HepG2 (cell line): ENCODE measurements around the gene SLC17A9. TPM values are rescaled to one million over a fixed set of nuclear protein-coding genes. Genes with fewer than 3 reads are reported as not detected.

Experiments
- HNRNPH1 ChIP-seq: fragments of 200-400 bp; formaldehyde crosslinking; optimal IDR thresholded peaks from 2 replicates; pipeline ENCODE3; 2017; ENCODE audit warnings: mild to moderate bottlenecking, low read depth, low read length
- HNRNPLL ChIP-seq: fragments of 200-400 bp; formaldehyde crosslinking; IDR thresholded peaks from 2 replicates; pipeline ENCODE4 v1.6.1; 2017; ENCODE audit warnings: mild to moderate bottlenecking, low read depth, low read length; ENCODE audit not compliant: poor library complexity, severe bottlenecking
- MED8 ChIP-seq: sonication (generic); formaldehyde crosslinking; IDR thresholded peaks from 2 replicates; pipeline ENCODE4 v1.8.1; 2023; ENCODE audit warnings: mild to moderate bottlenecking, missing genetic modification reagents; ENCODE audit not compliant: insufficient replicate concordance
- MTA1 ChIP-seq: sonication (generic); formaldehyde crosslinking; IDR thresholded peaks from 2 replicates; pipeline ENCODE4 v1.4.0; 2020; ENCODE audit warnings: missing genetic modification reagents, mild to moderate bottlenecking, borderline replicate concordance
- POLR2G ChIP-seq: fragments of 200-400 bp; formaldehyde crosslinking; IDR thresholded peaks from 2 replicates; pipeline ENCODE4 v1.6.1; 2018; ENCODE audit warnings: mild to moderate bottlenecking, low read depth, low read length, moderate library complexity
- RORA ChIP-seq: sonication (generic); formaldehyde crosslinking; IDR thresholded peaks from 2 replicates; pipeline ENCODE4 v1.5.0; 2020; ENCODE audit warnings: mild to moderate bottlenecking, missing genetic modification reagents, moderate library complexity
- ZBTB20 ChIP-seq: sonication (generic); formaldehyde crosslinking; IDR thresholded peaks from 2 replicates; pipeline ENCODE4 v1.8.1; 2023; ENCODE audit warnings: missing genetic modification reagents, low read depth, mild to moderate bottlenecking, borderline replicate concordance
- polyA plus RNA-seq, 8 experiments: library from polyadenylated mRNA; depleted of rRNA in 3 of 8; stranded (reverse) in 7 of 8; unstranded in 1 of 8; fragments of >200 nt; fragmentation: Illumina TruSeq in 4 of 8; extraction: Trizol in 4 of 8; gene quantifications; 2 replicates each; pipeline versions ENCODE4 v1.2.1 to v1.2.3, GENCODE V29; 2011 to 2016; ENCODE audit warnings: low read depth in 4 of 8, missing spikeins in 1 of 8, mixed read lengths in 1 of 8; ENCODE audit not compliant: insufficient read depth in 1 of 8
- total RNA-seq, 5 experiments: library from RNA; depleted of rRNA; stranded (reverse); fragments of >200 nt; fragmentation: Illumina TruSeq; extraction: Trizol; gene quantifications; 2 replicates each; pipeline ENCODE4 v1.2.3, GENCODE V29; 2016; ENCODE audit warnings: low read depth in 1 of 5
- TF ChIP-seq, protein P1 (sequence below): sonication (generic); formaldehyde crosslinking; IDR thresholded peaks from 2 replicates; pipeline ENCODE4 v1.4.0; 2020; ENCODE audit warnings: missing genetic modification reagents, borderline replicate concordance
- TF ChIP-seq, protein P2 (sequence below): sonication (generic); formaldehyde crosslinking; IDR thresholded peaks from 2 replicates; pipeline ENCODE4 v1.4.0; 2020; ENCODE audit warnings: mild to moderate bottlenecking, missing genetic modification reagents
- TF ChIP-seq, protein P3 (sequence below): sonication (generic); formaldehyde crosslinking; IDR thresholded peaks from 2 replicates; pipeline ENCODE4 v1.8.1; 2023; ENCODE audit warnings: missing genetic modification reagents, mild to moderate bottlenecking, borderline replicate concordance
- TF ChIP-seq, protein P4 (sequence below): sonication (generic); formaldehyde crosslinking; IDR thresholded peaks from 2 replicates; pipeline ENCODE4 v1.9.0; 2021; ENCODE audit warnings: missing genetic modification reagents, borderline replicate concordance
- TF ChIP-seq, protein P5 (sequence below): sonication (generic); formaldehyde crosslinking; IDR thresholded peaks from 2 replicates; pipeline ENCODE4 v1.8.1; 2022; ENCODE audit warnings: low read depth, mild to moderate bottlenecking, missing genetic modification reagents
- TF ChIP-seq, protein P6 (sequence below): sonication (generic); formaldehyde crosslinking; IDR thresholded peaks from 2 replicates; pipeline ENCODE4 v1.4.0; 2020; ENCODE audit warnings: missing genetic modification reagents, borderline replicate concordance

The SLC17A9 gene
- total and polyA plus RNA-seq, 2 of the 13 experiments (the other 11 are each of a cell fraction or from before 2014, with no cell fraction given): 110 to 191 TPM

DNA sequence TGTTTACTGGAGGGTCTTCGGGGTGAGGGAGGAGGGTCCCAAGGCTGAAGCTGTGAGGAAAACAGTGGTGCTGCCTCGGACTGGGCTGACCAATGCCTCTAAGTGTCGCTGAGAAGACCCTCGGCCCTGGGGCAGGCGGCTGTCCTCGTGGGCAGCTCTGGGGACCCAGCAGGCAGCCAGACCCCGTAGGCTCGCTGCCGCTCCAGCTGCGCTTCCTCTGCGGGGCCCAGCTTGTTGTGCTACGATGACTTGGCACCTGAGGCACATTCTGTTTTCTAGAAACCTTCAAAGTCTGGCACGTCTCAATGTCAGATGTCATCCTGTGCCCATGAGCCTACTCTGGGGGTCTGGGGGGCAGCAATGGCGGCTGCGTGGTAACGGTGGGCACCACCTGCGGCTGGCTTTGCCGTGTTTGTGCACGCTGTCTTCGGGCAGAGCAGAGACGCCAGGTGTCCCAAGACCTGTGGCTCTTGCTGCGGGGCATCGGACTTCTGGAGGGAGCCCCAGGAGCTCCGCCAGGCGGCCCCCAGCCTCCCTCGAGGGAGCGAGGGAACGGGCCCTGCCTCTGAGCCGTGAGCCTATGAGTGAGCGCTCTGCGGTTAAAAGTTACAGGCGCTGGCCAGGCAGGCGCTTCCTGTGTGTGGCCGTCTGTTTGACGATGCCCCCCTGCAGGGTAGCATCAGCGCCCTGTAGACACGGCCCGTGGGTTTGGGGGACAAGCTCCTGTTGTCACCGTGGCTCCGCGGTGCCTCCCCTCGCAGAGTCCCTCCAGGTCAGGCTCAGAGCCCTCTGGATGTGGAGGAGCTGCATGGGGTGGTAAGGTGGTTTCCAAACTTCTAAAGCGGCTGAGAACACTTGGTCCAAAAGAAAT lies 6.8 kb downstream of the SLC17A9 start (continued):
- peak; percentile 32 for TF ChIP-seq HNRNPLL
- TF ChIP-seq, protein P1, sequence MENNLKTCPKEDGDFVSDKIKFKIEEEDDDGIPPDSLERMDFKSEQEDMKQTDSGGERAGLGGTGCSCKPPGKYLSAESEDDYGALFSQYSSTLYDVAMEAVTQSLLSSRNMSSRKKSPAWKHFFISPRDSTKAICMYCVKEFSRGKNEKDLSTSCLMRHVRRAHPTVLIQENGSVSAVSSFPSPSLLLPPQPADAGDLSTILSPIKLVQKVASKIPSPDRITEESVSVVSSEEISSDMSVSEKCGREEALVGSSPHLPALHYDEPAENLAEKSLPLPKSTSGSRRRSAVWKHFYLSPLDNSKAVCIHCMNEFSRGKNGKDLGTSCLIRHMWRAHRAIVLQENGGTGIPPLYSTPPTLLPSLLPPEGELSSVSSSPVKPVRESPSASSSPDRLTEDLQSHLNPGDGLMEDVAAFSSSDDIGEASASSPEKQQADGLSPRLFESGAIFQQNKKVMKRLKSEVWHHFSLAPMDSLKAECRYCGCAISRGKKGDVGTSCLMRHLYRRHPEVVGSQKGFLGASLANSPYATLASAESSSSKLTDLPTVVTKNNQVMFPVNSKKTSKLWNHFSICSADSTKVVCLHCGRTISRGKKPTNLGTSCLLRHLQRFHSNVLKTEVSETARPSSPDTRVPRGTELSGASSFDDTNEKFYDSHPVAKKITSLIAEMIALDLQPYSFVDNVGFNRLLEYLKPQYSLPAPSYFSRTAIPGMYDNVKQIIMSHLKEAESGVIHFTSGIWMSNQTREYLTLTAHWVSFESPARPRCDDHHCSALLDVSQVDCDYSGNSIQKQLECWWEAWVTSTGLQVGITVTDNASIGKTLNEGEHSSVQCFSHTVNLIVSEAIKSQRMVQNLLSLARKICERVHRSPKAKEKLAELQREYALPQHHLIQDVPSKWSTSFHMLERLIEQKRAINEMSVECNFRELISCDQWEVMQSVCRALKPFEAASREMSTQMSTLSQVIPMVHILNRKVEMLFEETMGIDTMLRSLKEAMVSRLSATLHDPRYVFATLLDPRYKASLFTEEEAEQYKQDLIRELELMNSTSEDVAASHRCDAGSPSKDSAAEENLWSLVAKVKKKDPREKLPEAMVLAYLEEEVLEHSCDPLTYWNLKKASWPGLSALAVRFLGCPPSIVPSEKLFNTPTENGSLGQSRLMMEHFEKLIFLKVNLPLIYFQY: no peak
- TF ChIP-seq MTA1: 0 out of 2 replicates have a peak, but pooled peaks have one; percentile 5
- no peak for TF ChIP-seq HNRNPH1
- TF ChIP-seq, protein P2, sequence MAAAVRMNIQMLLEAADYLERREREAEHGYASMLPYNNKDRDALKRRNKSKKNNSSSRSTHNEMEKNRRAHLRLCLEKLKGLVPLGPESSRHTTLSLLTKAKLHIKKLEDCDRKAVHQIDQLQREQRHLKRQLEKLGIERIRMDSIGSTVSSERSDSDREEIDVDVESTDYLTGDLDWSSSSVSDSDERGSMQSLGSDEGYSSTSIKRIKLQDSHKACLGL (CRISPR knock-in tag): 0 out of 2 replicates have a peak, but pooled peaks have one; percentile 0
- TF ChIP-seq POLR2G: 0 out of 2 replicates have a peak, but pooled peaks have one; percentile 32
- TF ChIP-seq, protein P3, sequence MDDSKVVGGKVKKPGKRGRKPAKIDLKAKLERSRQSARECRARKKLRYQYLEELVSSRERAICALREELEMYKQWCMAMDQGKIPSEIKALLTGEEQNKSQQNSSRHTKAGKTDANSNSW (CRISPR knock-in tag): no peak
- no peak for TF ChIP-seq MED8
- TF ChIP-seq, protein P4, sequence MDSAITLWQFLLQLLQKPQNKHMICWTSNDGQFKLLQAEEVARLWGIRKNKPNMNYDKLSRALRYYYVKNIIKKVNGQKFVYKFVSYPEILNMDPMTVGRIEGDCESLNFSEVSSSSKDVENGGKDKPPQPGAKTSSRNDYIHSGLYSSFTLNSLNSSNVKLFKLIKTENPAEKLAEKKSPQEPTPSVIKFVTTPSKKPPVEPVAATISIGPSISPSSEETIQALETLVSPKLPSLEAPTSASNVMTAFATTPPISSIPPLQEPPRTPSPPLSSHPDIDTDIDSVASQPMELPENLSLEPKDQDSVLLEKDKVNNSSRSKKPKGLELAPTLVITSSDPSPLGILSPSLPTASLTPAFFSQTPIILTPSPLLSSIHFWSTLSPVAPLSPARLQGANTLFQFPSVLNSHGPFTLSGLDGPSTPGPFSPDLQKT (CRISPR knock-in tag): 0 out of 2 replicates have a peak, but pooled peaks have one; percentile 11
- no peak for TF ChIP-seq ZBTB20 (CRISPR knock-in tag)
- TF ChIP-seq RORA (CRISPR knock-in tag): no peak
- TF ChIP-seq, protein P5, sequence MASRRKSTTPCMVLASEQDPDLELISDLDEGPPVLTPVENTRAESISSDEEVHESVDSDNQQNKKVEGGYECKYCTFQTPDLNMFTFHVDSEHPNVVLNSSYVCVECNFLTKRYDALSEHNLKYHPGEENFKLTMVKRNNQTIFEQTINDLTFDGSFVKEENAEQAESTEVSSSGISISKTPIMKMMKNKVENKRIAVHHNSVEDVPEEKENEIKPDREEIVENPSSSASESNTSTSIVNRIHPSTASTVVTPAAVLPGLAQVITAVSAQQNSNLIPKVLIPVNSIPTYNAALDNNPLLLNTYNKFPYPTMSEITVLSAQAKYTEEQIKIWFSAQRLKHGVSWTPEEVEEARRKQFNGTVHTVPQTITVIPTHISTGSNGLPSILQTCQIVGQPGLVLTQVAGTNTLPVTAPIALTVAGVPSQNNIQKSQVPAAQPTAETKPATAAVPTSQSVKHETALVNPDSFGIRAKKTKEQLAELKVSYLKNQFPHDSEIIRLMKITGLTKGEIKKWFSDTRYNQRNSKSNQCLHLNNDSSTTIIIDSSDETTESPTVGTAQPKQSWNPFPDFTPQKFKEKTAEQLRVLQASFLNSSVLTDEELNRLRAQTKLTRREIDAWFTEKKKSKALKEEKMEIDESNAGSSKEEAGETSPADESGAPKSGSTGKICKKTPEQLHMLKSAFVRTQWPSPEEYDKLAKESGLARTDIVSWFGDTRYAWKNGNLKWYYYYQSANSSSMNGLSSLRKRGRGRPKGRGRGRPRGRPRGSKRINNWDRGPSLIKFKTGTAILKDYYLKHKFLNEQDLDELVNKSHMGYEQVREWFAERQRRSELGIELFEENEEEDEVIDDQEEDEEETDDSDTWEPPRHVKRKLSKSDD (CRISPR knock-in tag): peak; percentile 42; the same call in 1 of the 2 replicates
- TF ChIP-seq, protein P6, sequence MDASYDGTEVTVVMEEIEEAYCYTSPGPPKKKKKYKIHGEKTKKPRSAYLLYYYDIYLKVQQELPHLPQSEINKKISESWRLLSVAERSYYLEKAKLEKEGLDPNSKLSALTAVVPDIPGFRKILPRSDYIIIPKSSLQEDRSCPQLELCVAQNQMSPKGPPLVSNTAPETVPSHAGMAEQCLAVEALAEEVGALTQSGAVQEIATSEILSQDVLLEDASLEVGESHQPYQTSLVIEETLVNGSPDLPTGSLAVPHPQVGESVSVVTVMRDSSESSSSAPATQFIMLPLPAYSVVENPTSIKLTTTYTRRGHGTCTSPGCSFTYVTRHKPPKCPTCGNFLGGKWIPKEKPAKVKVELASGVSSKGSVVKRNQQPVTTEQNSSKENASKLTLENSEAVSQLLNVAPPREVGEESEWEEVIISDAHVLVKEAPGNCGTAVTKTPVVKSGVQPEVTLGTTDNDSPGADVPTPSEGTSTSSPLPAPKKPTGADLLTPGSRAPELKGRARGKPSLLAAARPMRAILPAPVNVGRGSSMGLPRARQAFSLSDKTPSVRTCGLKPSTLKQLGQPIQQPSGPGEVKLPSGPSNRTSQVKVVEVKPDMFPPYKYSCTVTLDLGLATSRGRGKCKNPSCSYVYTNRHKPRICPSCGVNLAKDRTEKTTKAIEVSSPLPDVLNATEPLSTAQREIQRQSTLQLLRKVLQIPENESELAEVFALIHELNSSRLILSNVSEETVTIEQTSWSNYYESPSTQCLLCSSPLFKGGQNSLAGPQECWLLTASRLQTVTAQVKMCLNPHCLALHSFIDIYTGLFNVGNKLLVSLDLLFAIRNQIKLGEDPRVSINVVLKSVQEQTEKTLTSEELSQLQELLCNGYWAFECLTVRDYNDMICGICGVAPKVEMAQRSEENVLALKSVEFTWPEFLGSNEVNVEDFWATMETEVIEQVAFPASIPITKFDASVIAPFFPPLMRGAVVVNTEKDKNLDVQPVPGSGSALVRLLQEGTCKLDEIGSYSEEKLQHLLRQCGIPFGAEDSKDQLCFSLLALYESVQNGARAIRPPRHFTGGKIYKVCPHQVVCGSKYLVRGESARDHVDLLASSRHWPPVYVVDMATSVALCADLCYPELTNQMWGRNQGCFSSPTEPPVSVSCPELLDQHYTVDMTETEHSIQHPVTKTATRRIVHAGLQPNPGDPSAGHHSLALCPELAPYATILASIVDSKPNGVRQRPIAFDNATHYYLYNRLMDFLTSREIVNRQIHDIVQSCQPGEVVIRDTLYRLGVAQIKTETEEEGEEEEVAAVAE: no peak
